PC-3 (cell line): ENCODE measurements around the gene PLA2G4B. TPM values are rescaled to one million over a fixed set of nuclear protein-coding genes. Genes with fewer than 3 reads are reported as not detected.
A peak's percentile ranks its signal among the peaks of the same experiment; 100 is the strongest.

Experiments used
- ATAC-seq: fragments of 200-7000 bp; cut with Tn5 transposase; 2 replicates; pipeline ENCODE4 v1.9.1; 2020; ENCODE audit warnings: mild to moderate bottlenecking, moderate library complexity
- BruUV-seq: library from RNA; stranded (reverse); fragments of 400-500 nt; replicated peaks from 2 replicates; lab custom pipeline; 2021; lab: Mats Ljungman, UMichigan
- CTCF ChIA-PET: fragments of 300-600 bp; sonication (Branson Sonifier 250); formaldehyde crosslinking; loops from one replicate; lab custom pipeline; 2022; ENCODE audit warnings: antibody characterized with exemption; lab: Charles Lee
- POLR2A ChIA-PET: fragments of 300-600 bp; sonication (Branson Sonifier 250); formaldehyde crosslinking; loops from one replicate; lab custom pipeline; 2022; ENCODE audit warnings: antibody characterized with exemption; ENCODE audit not compliant: unreplicated experiment; lab: Charles Lee
- DNase-seq: peaks from one replicate; pipeline ENCODE4 v3.0.0-alpha.2; 2015
- H2AFZ ChIP-seq: fragments of 300-600 bp; sonication (generic); 2 replicates; pipeline ENCODE4 v1.6.0; 2016; ENCODE audit warnings: antibody characterized with exemption, low read length
- H3F3A ChIP-seq: fragments of 300-600 bp; sonication (generic); one replicate; pipeline ENCODE4 v1.6.0; 2017; ENCODE audit warnings: antibody characterized with exemption, low read length, control low read depth, mild to moderate bottlenecking; ENCODE audit not compliant: unreplicated experiment
- H3K27ac ChIP-seq: fragments of 300-600 bp; sonication (generic); 2 replicates; pipeline ENCODE4 v1.5.1; 2016; ENCODE audit warnings: mild to moderate bottlenecking, low read length
- H3K27me3 ChIP-seq: fragments of 300-600 bp; sonication (generic); 2 replicates; pipeline ENCODE4 v1.6.1; 2016; ENCODE audit warnings: low read length, mixed read lengths
- H3K36me3 ChIP-seq: fragments of 300-600 bp; sonication (generic); 2 replicates; pipeline ENCODE4 v1.6.1; 2016; ENCODE audit warnings: low read depth, mixed run types, low read length, mixed read lengths
- H3K4me1 ChIP-seq: fragments of 300-600 bp; sonication (generic); 2 replicates; pipeline ENCODE4 v1.5.1; 2016; ENCODE audit warnings: low read length; ENCODE audit not compliant: insufficient read depth
- H3K4me2 ChIP-seq: fragments of 300-600 bp; sonication (generic); 2 replicates; pipeline ENCODE4 v1.6.0; 2016; ENCODE audit warnings: low read length
- H3K4me3 ChIP-seq: fragments of 300-600 bp; sonication (generic); 2 replicates; pipeline ENCODE4 v1.5.1; 2016; ENCODE audit warnings: mild to moderate bottlenecking, low read length, mixed read lengths
- H3K79me2 ChIP-seq: fragments of 300-600 bp; sonication (generic); 2 replicates; pipeline ENCODE4 v1.6.1; 2017; ENCODE audit warnings: low read length, mixed read lengths
- H3K9ac ChIP-seq: fragments of 300-600 bp; sonication (generic); 2 replicates; pipeline ENCODE4 v1.6.0; 2016; ENCODE audit warnings: mild to moderate bottlenecking, low read length
- H3K9me2 ChIP-seq: fragments of 300-600 bp; sonication (generic); replicated peaks from 2 replicates; pipeline ENCODE4 v1.6.1; 2016; ENCODE audit warnings: mixed run types, low read length, mixed read lengths
- H3K9me3 ChIP-seq: fragments of 300-600 bp; sonication (generic); 2 replicates; pipeline ENCODE4 v1.6.1; 2016; ENCODE audit warnings: low read length, mixed read lengths
- H4K20me1 ChIP-seq: fragments of 300-600 bp; sonication (generic); 2 replicates; pipeline ENCODE4 v1.6.1; 2016; ENCODE audit warnings: low read length, mixed read lengths
- CTCF ChIP-seq: fragments of 300-600 bp; sonication (generic); conservative IDR thresholded peaks from 2 replicates; pipeline ENCODE4 v1.5.1; 2017; ENCODE audit warnings: antibody characterized with exemption, low read depth, mild to moderate bottlenecking, low read length
- EZH2 ChIP-seq: fragments of 300-600 bp; sonication (generic); IDR thresholded peaks from one replicate; pipeline ENCODE4 v1.6.1; 2017; ENCODE audit warnings: antibody characterized with exemption, mild to moderate bottlenecking, low read length; ENCODE audit not compliant: unreplicated experiment
- EZH2phosphoT487 ChIP-seq: fragments of 300-600 bp; sonication (generic); IDR thresholded peaks from 2 replicates; pipeline ENCODE4 v1.6.1; 2018; ENCODE audit warnings: mild to moderate bottlenecking, antibody characterized with exemption, low read length, borderline replicate concordance
- intact Hi-C: fragments of 100-400 bp; cut with micrococcal nuclease; formaldehyde crosslinking; loops from 2 replicates; pipeline ENCODE4 v1.9.0; 2023
- total RNA-seq: library from RNA; depleted of rRNA; stranded (reverse); fragments of >200 nt; gene quantifications from 2 replicates; pipeline ENCODE4 v1.2.3, GENCODE V29; 2014

The PLA2G4B gene
- total RNA-seq, 1 experiment from 2014 or later = 12.2 TPM

- peaks cover 82% of the 10 kb centered on the region for H3K79me2 ChIP-seq
Observed at GRCh38 chr15:41789662-41790061, 49.0 kb upstream of the PLA2G4B start.

GRCh38 chr15:41790169-41790568, 48.5 kb upstream of the PLA2G4B start:
- no peaks in the 10 kb centered on the region for H3K36me3 ChIP-seq
- TF ChIP-seq CTCF (no peak), EZH2phosphoT487 (no peak), EZH2 (no peak)
- H3K9me2 ChIP-seq = no peaks in the 10 kb centered on the region
- no peaks in the 10 kb centered on the region for H4K20me1 ChIP-seq
- DNase-seq (no peak), ATAC-seq (no peak)
- H3K27ac ChIP-seq = peak overlapping the region; percentile 84
- H2AFZ ChIP-seq = no peak overlapping the region
- H3K4me2 ChIP-seq = peak overlapping the region; percentile 75
- no peaks in the 10 kb centered on the region for H3F3A ChIP-seq
- ChIA-PET CTCF (no interaction called here), POLR2A (no interaction called here)
- H3K4me1 ChIP-seq = peaks cover 36% of the 10 kb centered on the region
- H3K27me3 ChIP-seq = no peaks in the 10 kb centered on the region
- H3K9ac ChIP-seq = no peak overlapping the region
- peaks cover 78% of the 10 kb centered on the region for H3K79me2 ChIP-seq
- BruUV-seq = no TSS peak
- no peak overlapping the region for H3K4me3 ChIP-seq
- intact Hi-C loops = loop anchor here (2.0 kb wide), 1 partner anchor 15 kb away; the partner anchor contains the start of gene MAPKBP1
- H3K9me3 ChIP-seq = no peaks in the 10 kb centered on the region

More at GRCh38 chr15:41789662-41790061, 49.0 kb upstream of the PLA2G4B start:
- peak overlapping the region; percentile 84; the same call in 1 of the 2 replicates for H3K27ac ChIP-seq
- no peak for TF ChIP-seq CTCF
- no peak for TF ChIP-seq EZH2
- no peak for TF ChIP-seq EZH2phosphoT487
- no peaks in the 10 kb centered on the region for H3K9me2 ChIP-seq
- no peak overlapping the region for H3K9ac ChIP-seq
- no peaks in the 10 kb centered on the region for H3K9me3 ChIP-seq
- H4K20me1 ChIP-seq = no peaks in the 10 kb centered on the region
- no peak overlapping the region for H3K4me3 ChIP-seq
- no peaks in the 10 kb centered on the region for H3K36me3 ChIP-seq
- no TSS peak for BruUV-seq
- H3F3A ChIP-seq = no peaks in the 10 kb centered on the region
- POLR2A ChIA-PET = no interaction called here
- H3K4me1 ChIP-seq = peaks cover 36% of the 10 kb centered on the region
- CTCF ChIA-PET = interaction anchor here (0.6 kb wide), 1 partner anchor 445 kb away, joined by 3 read pairs; no protein-coding TSS in a partner anchor
- H2AFZ ChIP-seq = no peak overlapping the region
- ATAC-seq (no peak), DNase-seq (no peak)
- H3K27me3 ChIP-seq = no peaks in the 10 kb centered on the region
- no peak overlapping the region for H3K4me2 ChIP-seq
- intact Hi-C loops = loop anchor here (2.0 kb wide), 1 partner anchor 15 kb away; the partner anchor contains the start of gene MAPKBP1
